ENCODE results near the gene TMEM225. TPM values are rescaled to one million over a fixed set of nuclear protein-coding genes. Genes with fewer than 3 reads are reported as not detected.

TMEM225 gene, protein sequence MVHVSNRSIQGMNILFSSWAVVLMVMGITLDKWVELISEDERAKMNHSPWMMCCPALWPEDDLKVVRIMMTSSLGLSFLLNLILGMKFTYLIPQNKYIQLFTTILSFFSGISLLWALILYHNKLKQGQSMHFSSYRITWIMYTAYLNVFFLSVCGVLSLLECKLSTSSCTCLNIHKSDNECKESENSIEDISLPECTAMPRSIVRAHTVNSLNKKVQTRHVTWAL
- not detected in 3 replicates for polyA plus RNA-seq
- not detected for polyA plus RNA-seq (2011; ENCODE audit: low read depth)
- not detected in 2 replicates for polyA plus RNA-seq (2011; cell fraction: cytosol; rRNA removed)
- polyA plus RNA-seq (2011; cell fraction: nucleus; rRNA removed) = not detected in 2 replicates
- not detected in 2 replicates for polyA plus RNA-seq (2012; ENCODE audit: low replicate concordance)
- polyA minus RNA-seq = not detected in 3 replicates
- polyA minus RNA-seq (2011; cell fraction: cytosol; rRNA and poly(A)+ RNA removed) = not detected
- polyA minus RNA-seq (2011; cell fraction: nucleus; rRNA and poly(A)+ RNA removed) = not detected in 2 replicates

DNA sequence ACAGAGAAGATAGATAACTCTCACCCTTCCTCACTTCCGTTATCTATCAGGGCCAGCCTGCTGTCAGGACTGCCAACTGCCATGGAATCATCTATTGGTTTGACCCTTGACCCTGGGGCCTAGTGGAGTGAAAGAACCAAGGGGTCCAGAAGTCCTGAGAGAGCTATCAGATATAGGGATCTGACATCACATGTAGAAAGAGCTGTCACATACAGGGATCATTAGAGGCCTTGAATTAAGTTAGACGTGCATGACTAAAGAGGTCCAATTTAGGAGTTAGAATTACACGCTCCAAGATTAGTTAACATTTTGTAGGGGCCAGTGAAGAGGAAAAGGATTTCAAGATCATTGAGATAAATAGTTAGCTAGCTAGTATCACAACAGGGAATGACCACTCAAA lies at the start of gene TMEM225:
TMEM225 (minus strand) TSS at position 101 of the 400 bp plus-strand sequence. CDS start 245 bp downstream, outside the sequence.
- no peak for TF ChIP-seq EZH2 (IDR thresholded peaks at IDR 0.05; ENCODE audit: low read length)
- TF ChIP-seq, protein P1, sequence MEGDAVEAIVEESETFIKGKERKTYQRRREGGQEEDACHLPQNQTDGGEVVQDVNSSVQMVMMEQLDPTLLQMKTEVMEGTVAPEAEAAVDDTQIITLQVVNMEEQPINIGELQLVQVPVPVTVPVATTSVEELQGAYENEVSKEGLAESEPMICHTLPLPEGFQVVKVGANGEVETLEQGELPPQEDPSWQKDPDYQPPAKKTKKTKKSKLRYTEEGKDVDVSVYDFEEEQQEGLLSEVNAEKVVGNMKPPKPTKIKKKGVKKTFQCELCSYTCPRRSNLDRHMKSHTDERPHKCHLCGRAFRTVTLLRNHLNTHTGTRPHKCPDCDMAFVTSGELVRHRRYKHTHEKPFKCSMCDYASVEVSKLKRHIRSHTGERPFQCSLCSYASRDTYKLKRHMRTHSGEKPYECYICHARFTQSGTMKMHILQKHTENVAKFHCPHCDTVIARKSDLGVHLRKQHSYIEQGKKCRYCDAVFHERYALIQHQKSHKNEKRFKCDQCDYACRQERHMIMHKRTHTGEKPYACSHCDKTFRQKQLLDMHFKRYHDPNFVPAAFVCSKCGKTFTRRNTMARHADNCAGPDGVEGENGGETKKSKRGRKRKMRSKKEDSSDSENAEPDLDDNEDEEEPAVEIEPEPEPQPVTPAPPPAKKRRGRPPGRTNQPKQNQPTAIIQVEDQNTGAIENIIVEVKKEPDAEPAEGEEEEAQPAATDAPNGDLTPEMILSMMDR (optimal IDR thresholded peaks at IDR 0.05 in 1 of 3, IDR thresholded peaks at IDR 0.05 in 1 of 3, conservative IDR thresholded peaks at IDR 0.05 in 1 of 3; ENCODE audit: extremely low read depth in 1 of 3, insufficient read depth in 2 of 3, low read length in 3 of 3) = no peak
- H3K4me1 ChIP-seq (ENCODE audit: control insufficient read depth, extremely low read depth, insufficient read depth, low read length) = no peaks in the 10 kb centered on the region
- no peak within 1 kb of the TSS for H3K9ac ChIP-seq (ENCODE audit: control insufficient read depth, extremely low read depth, insufficient read depth, low read length)
- no peak within 1 kb of the TSS for H3K4me3 ChIP-seq (ENCODE audit: control insufficient read depth in 2 of 3, extremely low read depth in 1 of 3, insufficient read depth in 2 of 3, low read depth in 1 of 3, low read length in 3 of 3)
- no peaks in the 10 kb centered on the region for H4K20me1 ChIP-seq (ENCODE audit: control insufficient read depth, extremely low read depth, insufficient read depth, low read length)
- no peaks in the 10 kb centered on the region for H3K79me2 ChIP-seq (ENCODE audit: control insufficient read depth, insufficient read depth, low read length)
- no peaks in the 10 kb centered on the region for H3K36me3 ChIP-seq (ENCODE audit: control insufficient read depth in 2 of 2, extremely low read depth in 1 of 2, insufficient read depth in 2 of 2, low read length in 2 of 2)
- DNase-seq (ENCODE audit: low read depth, low spot score) (no peak), FAIRE-seq (no peak)
- no peaks in the 10 kb centered on the region for H3K27me3 ChIP-seq (ENCODE audit: control insufficient read depth, extremely low read depth, insufficient read depth, low read length)
- H3K27ac ChIP-seq (ENCODE audit: control insufficient read depth, insufficient read depth, low read length) = no peak within 1 kb of the TSS
- no peaks in the 10 kb centered on the region for H3K9me3 ChIP-seq (ENCODE audit: control insufficient read depth, low read depth, low read length)
- dilution Hi-C loops (cut with MboI; ENCODE audit: extremely low pct_ligation_motif_present, low sequenced_read_pairs) = no loop called here
- no peak within 1 kb of the TSS for H3K4me2 ChIP-seq (ENCODE audit: control insufficient read depth, extremely low read depth, insufficient read depth, low read depth, low read length)
- H3K9me1 ChIP-seq (ENCODE audit: control insufficient read depth, extremely low read depth, insufficient read depth, low read length) = no peaks in the 10 kb centered on the region
- no peak within 1 kb of the TSS for H2AFZ ChIP-seq (ENCODE audit: control insufficient read depth, low read length)

DNA sequence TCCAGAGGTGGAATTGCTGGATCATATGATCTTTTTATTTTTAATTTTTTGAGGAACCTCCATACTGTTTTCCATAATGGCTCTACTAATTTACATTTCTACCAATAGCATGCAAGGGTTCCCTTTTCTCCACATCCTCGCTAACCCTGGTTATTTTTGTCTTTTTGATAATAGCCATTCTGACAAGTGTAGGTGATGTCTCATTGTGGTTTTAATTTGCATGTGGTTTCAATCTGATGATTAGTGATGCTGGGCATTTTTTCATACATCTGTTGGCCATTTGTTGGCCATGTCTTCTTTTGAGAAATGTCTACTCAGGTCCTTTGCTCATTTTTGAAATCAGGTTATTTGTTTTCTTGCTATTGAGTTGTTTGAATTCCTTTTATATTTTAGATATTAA lies 38.6 kb upstream of the TMEM225 start:
- DNase-seq (ENCODE audit: low read depth, low spot score) (no peak), FAIRE-seq (no peak)
- no peaks in the 10 kb centered on the region for H3K36me3 ChIP-seq (ENCODE audit: control insufficient read depth in 2 of 2, extremely low read depth in 1 of 2, insufficient read depth in 2 of 2, low read length in 2 of 2)
- no peak overlapping the region for H2AFZ ChIP-seq (ENCODE audit: control insufficient read depth, low read length)
- H3K4me2 ChIP-seq (ENCODE audit: control insufficient read depth, extremely low read depth, insufficient read depth, low read depth, low read length) = no peak overlapping the region
- H3K9me1 ChIP-seq (ENCODE audit: control insufficient read depth, extremely low read depth, insufficient read depth, low read length) = no peaks in the 10 kb centered on the region
- H3K9me3 ChIP-seq (ENCODE audit: control insufficient read depth, low read depth, low read length) = no peaks in the 10 kb centered on the region
- no peaks in the 10 kb centered on the region for H4K20me1 ChIP-seq (ENCODE audit: control insufficient read depth, extremely low read depth, insufficient read depth, low read length)
- no peak overlapping the region for H3K9ac ChIP-seq (ENCODE audit: control insufficient read depth, extremely low read depth, insufficient read depth, low read length)
- no peaks in the 10 kb centered on the region for H3K4me1 ChIP-seq (ENCODE audit: control insufficient read depth, extremely low read depth, insufficient read depth, low read length)
- H3K79me2 ChIP-seq (ENCODE audit: control insufficient read depth, insufficient read depth, low read length) = no peaks in the 10 kb centered on the region
- H3K4me3 ChIP-seq (ENCODE audit: control insufficient read depth in 2 of 3, extremely low read depth in 1 of 3, insufficient read depth in 2 of 3, low read depth in 1 of 3, low read length in 3 of 3) = no peak overlapping the region
- H3K27ac ChIP-seq (ENCODE audit: control insufficient read depth, insufficient read depth, low read length) = no peak overlapping the region
- no peaks in the 10 kb centered on the region for H3K27me3 ChIP-seq (ENCODE audit: control insufficient read depth, extremely low read depth, insufficient read depth, low read length)
- dilution Hi-C loops (cut with MboI; ENCODE audit: extremely low pct_ligation_motif_present, low sequenced_read_pairs) = no loop called here
- TF ChIP-seq EZH2 (IDR thresholded peaks at IDR 0.05; ENCODE audit: low read length) = no peak
- TF ChIP-seq, protein P1 (optimal IDR thresholded peaks at IDR 0.05 in 1 of 3, IDR thresholded peaks at IDR 0.05 in 1 of 3, conservative IDR thresholded peaks at IDR 0.05 in 1 of 3; ENCODE audit: extremely low read depth in 1 of 3, insufficient read depth in 2 of 3, low read length in 3 of 3) = no peak
